Astrocyte (in vitro differentiated cells and primary cell): Measurements from ENCODE around the gene ARHGAP21. TPM values are rescaled to one million over a fixed set of nuclear protein-coding genes. Genes with fewer than 3 reads are reported as not detected.

ENCODE experiments used
- DNase-seq: peaks from one replicate; pipeline ENCODE4 v3.0.0-alpha.2; 2010; ENCODE audit warnings: low read depth
- FAIRE-seq: peaks from 2 replicates; lab custom pipeline; 2011; peaks lifted over from hg19 to GRCh38; lab: Jason Lieb, UNC
- H2AFZ ChIP-seq: 2 replicates; pipeline ENCODE4 v1.6.0; 2012; ENCODE audit warnings: low read depth, low read length, inconsistent platforms
- H3K27ac ChIP-seq: 2 replicates; pipeline ENCODE4 v1.5.1; 2011; ENCODE audit warnings: low read depth, low read length, inconsistent platforms
- H3K27me3 ChIP-seq: 2 replicates; pipeline ENCODE4 v1.6.0; 2011; ENCODE audit warnings: low read length, inconsistent platforms; ENCODE audit not compliant: insufficient read depth
- H3K36me3 ChIP-seq: 2 replicates; pipeline ENCODE4 v1.5.1; 2011; ENCODE audit warnings: low read length, inconsistent platforms; ENCODE audit not compliant: insufficient read depth
- H3K4me1 ChIP-seq: 2 replicates; pipeline ENCODE4 v1.5.1; 2011; ENCODE audit warnings: low read length, inconsistent platforms; ENCODE audit not compliant: insufficient read depth
- H3K4me2 ChIP-seq: 2 replicates; pipeline ENCODE4 v1.6.0; 2012; ENCODE audit warnings: low read length, inconsistent platforms
- H3K4me3 ChIP-seq: 2 replicates; pipeline ENCODE4 v1.5.1; 2011; ENCODE audit warnings: low read depth, mild to moderate bottlenecking, low read length, inconsistent platforms; ENCODE audit not compliant: insufficient read depth
- H3K79me2 ChIP-seq: 2 replicates; pipeline ENCODE4 v1.6.0; 2012; ENCODE audit warnings: mild to moderate bottlenecking, low read length, inconsistent platforms; ENCODE audit not compliant: insufficient read depth
- H3K9ac ChIP-seq: 2 replicates; pipeline ENCODE4 v1.6.0; 2012; ENCODE audit warnings: mild to moderate bottlenecking, low read length, inconsistent platforms
- H3K9me3 ChIP-seq: 2 replicates; pipeline ENCODE4 v1.5.1; 2012; ENCODE audit warnings: low read depth, mild to moderate bottlenecking, low read length, inconsistent platforms; ENCODE audit not compliant: insufficient read depth
- H4K20me1 ChIP-seq: 2 replicates; pipeline ENCODE4 v1.6.0; 2012; ENCODE audit warnings: low read length, inconsistent platforms; ENCODE audit not compliant: insufficient read depth
- H3K27ac Mint-ChIP-seq: one replicate; pipeline ENCODE4 v1.8.0; 2021; ENCODE audit warnings: mild to moderate bottlenecking, mixed read lengths; ENCODE audit not compliant: unreplicated experiment
- H3K27me3 Mint-ChIP-seq: one replicate; pipeline ENCODE4 v1.8.0; 2021; ENCODE audit warnings: low read depth, mixed read lengths; ENCODE audit not compliant: unreplicated experiment
- H3K36me3 Mint-ChIP-seq: one replicate; pipeline ENCODE4 v1.8.0; 2021; ENCODE audit warnings: low read depth, mixed read lengths; ENCODE audit not compliant: unreplicated experiment
- H3K4me1 Mint-ChIP-seq: one replicate; pipeline ENCODE4 v1.8.0; 2021; ENCODE audit warnings: low read depth, mixed read lengths; ENCODE audit not compliant: unreplicated experiment
- H3K4me3 Mint-ChIP-seq: one replicate; pipeline ENCODE4 v1.8.0; 2021; ENCODE audit warnings: mild to moderate bottlenecking, moderate library complexity, mixed read lengths; ENCODE audit not compliant: unreplicated experiment
- H3K9me3 Mint-ChIP-seq: one replicate; pipeline ENCODE4 v1.8.0; 2021; ENCODE audit warnings: mild to moderate bottlenecking, mixed read lengths; ENCODE audit not compliant: unreplicated experiment
- EZH2 ChIP-seq: IDR thresholded peaks from 2 replicates; pipeline ENCODE4 v1.6.1; 2012; ENCODE audit warnings: mild to moderate bottlenecking, low read length, inconsistent platforms; ENCODE audit not compliant: insufficient read depth
- total RNA-seq: library from RNA; stranded (reverse); gene quantifications from 2 replicates; pipeline ENCODE4 v1.2.1, GENCODE V29; 2021
- TF ChIP-seq, protein P1 (sequence below): IDR thresholded peaks from 2 replicates; pipeline ENCODE4 v1.5.1; 2011; ENCODE audit warnings: low read depth, mild to moderate bottlenecking, inconsistent platforms, low read length, moderate library complexity; ENCODE audit not compliant: insufficient read depth

The ARHGAP21 gene
- total RNA-seq, 1 donor from 2014 or later = 107 TPM

DNA sequence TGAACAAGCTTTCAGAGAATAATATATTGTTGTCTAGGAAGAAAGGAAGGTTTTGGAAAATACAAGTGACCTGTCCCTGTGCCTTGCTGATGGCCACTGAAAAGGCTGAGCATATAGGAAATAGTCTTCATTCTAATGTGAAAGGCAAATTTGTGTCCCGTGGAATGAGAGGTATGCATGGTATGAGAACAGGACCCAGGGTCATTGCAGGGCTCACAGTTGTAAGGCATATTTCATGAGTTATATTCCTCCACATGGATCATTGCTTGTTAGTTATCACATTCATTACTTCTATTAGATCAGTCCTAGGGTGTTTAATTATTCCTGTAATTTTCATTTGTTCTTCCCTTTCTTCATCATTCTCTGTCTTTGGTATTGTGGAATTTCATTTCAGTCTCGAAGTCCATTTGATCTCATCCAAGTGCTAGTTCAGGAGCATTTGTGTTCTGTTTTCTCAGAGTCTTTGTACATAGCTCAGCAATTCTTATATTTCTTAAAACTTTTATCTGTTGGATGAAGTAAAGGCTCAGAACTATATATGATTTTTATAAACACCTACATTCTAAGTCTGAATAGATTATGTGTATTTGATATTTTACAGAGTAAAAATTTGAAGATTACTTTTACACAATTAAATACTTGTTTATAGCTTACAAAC is 39.4 kb upstream of the ARHGAP21 start:
- Histone ChIP-seq H3K79me2 (no peaks in the 10 kb centered on the region), H3K27ac (no peak overlapping the region), H3K9me3 (no peaks in the 10 kb centered on the region), H3K4me3 (peak overlapping the region; percentile 2), H2AFZ (no peak overlapping the region), H3K9ac (no peak overlapping the region), H3K27me3 (no peaks in the 10 kb centered on the region), H4K20me1 (no peaks in the 10 kb centered on the region), H3K4me1 (peaks cover 8% of the 10 kb centered on the region), H3K4me2 (peak overlapping the region; percentile 66), H3K36me3 (no peaks in the 10 kb centered on the region)
- FAIRE-seq (peak; percentile 72), DNase-seq (peak; percentile 51)
- no peak overlapping the region for H3K4me3 Mint-ChIP-seq
- peaks cover 2% of the 10 kb centered on the region for H3K9me3 Mint-ChIP-seq
- peaks cover 4% of the 10 kb centered on the region for H3K36me3 Mint-ChIP-seq
- H3K27me3 Mint-ChIP-seq = no peaks in the 10 kb centered on the region
- no peak for TF ChIP-seq EZH2
- TF ChIP-seq, protein P1, sequence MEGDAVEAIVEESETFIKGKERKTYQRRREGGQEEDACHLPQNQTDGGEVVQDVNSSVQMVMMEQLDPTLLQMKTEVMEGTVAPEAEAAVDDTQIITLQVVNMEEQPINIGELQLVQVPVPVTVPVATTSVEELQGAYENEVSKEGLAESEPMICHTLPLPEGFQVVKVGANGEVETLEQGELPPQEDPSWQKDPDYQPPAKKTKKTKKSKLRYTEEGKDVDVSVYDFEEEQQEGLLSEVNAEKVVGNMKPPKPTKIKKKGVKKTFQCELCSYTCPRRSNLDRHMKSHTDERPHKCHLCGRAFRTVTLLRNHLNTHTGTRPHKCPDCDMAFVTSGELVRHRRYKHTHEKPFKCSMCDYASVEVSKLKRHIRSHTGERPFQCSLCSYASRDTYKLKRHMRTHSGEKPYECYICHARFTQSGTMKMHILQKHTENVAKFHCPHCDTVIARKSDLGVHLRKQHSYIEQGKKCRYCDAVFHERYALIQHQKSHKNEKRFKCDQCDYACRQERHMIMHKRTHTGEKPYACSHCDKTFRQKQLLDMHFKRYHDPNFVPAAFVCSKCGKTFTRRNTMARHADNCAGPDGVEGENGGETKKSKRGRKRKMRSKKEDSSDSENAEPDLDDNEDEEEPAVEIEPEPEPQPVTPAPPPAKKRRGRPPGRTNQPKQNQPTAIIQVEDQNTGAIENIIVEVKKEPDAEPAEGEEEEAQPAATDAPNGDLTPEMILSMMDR = no peak
- peaks cover 11% of the 10 kb centered on the region for H3K4me1 Mint-ChIP-seq
- H3K27ac Mint-ChIP-seq = peak overlapping the region; percentile 48

DNA sequence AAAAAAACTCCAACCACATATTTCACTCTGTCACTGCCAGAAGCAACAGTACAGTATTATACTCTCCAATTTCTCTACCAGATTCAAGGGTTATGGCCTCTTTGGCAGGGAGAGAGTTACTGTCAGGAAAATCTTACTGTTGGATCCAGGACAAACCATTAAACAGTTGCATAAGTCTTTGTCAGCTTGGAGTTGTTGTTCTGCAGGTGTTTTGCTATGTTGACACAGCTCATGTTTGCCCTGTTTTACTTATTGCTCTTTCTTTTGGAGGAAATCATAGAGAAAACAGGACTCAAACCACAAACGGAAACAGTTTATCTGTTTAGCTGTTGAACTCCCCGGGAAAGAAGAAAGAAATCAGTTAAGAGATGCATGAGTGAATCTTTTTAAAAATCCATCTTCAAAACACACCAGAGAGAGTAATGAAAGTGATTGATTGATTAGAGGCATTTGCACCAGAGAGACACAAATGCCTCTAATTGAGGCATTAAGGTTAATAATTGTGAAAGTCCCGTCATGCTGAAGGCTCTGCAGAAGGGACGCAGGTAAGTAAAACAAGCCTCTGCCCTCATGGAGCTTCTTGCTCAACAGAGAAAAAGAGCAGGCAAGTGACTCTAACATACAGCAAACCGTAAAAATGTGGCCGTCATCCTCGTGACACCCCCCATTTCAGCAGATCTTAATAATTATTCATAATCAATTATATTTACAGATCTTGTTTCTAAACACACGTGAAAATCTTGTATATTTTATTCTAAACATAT is 38.7 kb upstream of the ARHGAP21 start:
- no peak overlapping the region for H3K4me3 ChIP-seq
- H4K20me1 ChIP-seq = no peaks in the 10 kb centered on the region
- H3K79me2 ChIP-seq = no peaks in the 10 kb centered on the region
- H3K27ac ChIP-seq = no peak overlapping the region
- H3K9ac ChIP-seq = no peak overlapping the region
- no peak for TF ChIP-seq EZH2
- TF ChIP-seq, protein P1 = no peak
- H3K27me3 Mint-ChIP-seq = no peaks in the 10 kb centered on the region
- H2AFZ ChIP-seq = no peak overlapping the region
- DNase-seq = peak; percentile 46
- peaks cover 8% of the 10 kb centered on the region for H3K4me1 ChIP-seq
- H3K4me2 ChIP-seq = peak overlapping the region; percentile 66
- peaks cover 4% of the 10 kb centered on the region for H3K36me3 Mint-ChIP-seq
- no peak for FAIRE-seq
- H3K27ac Mint-ChIP-seq = no peak overlapping the region
- H3K36me3 ChIP-seq = no peaks in the 10 kb centered on the region
- no peaks in the 10 kb centered on the region for H3K27me3 ChIP-seq
- no peaks in the 10 kb centered on the region for H3K9me3 ChIP-seq
- no peak overlapping the region for H3K4me3 Mint-ChIP-seq
- H3K4me1 Mint-ChIP-seq = peaks cover 11% of the 10 kb centered on the region
- H3K9me3 Mint-ChIP-seq = peaks cover 2% of the 10 kb centered on the region
